Frontal cortex (tissue), 4 donors: ENCODE measurements around the gene ZNF525. TPM values are rescaled to one million over a fixed set of nuclear protein-coding genes. Genes with fewer than 3 reads are reported as not detected.
A peak's percentile ranks its signal among the peaks of the same experiment; 100 is the strongest.
"Not testable (repeated sequence)": the region's sequence is repeated elsewhere in the genome, so short reads cannot be mapped to it uniquely, and the experiment has no call there.

Experiments used
- DNase-seq, 2 donors: peaks; one replicate each; pipeline ENCODE4 v3.0.0; 2012; ENCODE audit warnings: low spot score in 2 of 2
- FAIRE-seq: peaks from 2 replicates; lab custom pipeline; 2012; peaks lifted over from hg19 to GRCh38; lab: Jason Lieb, UNC
- small RNA-seq: library from RNA; depleted of rRNA; stranded (forward); fragments of <200 nt; gene quantifications from one replicate; pipeline ENCODE3, GENCODE V24; 2014
- total RNA-seq: library from RNA; depleted of rRNA; stranded (reverse); fragments of >200 nt; gene quantifications from one replicate; pipeline ENCODE4 v1.2.3, GENCODE V29; 2014
- donor health status: control.
- donor health status: control.
- donor health status: control.

Gene ZNF525
- total RNA-seq, 1 donor from 2014 or later = 37.5 TPM

DNA sequence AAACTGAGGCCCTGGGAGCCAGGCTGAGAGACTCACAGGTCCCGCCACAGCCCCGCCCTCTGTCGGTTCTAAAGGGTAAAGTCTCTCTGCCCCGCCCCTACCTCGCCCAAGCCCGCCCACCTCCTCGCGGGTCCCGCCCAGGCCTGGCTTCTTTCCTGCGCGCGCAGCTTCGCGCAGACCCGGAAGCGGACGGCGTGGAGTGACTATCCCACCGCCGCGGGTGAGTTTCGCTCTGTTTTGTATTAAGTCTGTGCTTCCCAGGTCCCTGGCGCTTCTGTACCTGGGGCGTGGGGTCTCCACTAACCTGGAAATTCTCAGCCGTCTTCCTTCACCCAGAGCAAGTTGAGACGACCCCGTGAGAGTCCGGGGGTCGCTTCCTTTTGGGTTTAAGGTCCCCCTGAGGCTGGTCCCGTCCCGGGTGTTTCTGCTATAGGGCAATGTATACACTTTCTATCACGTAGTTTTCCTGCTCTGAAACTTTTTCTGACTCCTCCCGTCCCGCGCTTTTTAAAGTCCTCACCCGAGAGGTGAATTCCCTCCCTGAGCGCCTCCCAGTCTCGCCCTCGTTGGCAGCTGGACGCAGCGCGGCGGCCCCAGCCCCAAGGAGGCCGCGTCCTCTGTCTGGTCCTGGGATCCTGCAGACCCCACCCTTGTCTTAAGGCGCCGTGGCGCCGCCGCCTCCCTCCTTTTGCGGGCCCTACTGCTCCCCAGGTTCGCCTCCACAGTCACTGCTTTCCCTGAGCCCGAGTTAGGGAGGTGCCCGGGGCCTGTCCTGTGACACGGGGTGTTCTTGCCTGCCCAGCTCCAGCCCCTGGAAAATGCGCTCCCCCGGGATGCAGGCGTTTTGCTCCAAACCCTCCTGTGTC is 29.7 kb downstream of the ZNF525 start, which contains the start of gene ZNF765:
Gene ZNF765 (plus strand): TSS at position 176 of the 866 bp plus-strand sequence. CDS start 2,867 bp downstream, outside the sequence.
- FAIRE-seq (no peak), DNase-seq (peak; percentile 85 to 89)

DNA sequence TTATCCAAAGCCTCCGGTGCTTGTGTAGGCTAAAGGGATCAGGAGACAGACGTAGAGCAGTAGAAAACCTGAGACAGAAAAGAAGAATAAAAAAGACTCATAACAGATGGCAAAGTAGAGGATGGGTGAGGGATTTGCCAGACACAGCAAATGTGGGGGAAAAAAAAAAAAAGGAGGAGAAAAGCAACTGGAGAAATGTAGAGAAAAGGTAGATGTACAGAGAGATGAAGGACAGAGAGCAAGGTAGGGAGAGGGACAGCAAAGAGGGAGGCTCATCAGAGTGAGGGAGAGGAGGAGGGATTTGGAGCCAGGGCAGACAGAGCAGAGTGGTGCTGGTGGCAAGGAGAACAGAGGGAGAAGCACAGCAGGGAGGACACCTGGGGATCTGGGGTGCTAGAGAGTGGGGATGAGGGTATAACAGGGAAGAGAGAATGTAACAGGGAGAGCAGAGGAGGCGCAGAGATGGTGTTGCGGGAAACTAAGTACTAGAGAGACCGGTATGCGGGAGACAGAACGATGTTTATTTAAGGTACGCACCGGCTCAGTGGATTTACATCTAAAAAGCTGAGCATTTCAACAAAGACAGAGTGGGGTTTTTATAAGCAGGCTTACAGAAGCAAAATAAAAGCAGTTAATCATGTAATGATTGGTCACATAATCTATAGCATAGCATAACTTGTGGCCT is 30.5 kb downstream of the ZNF525 start:
- not testable (repeated sequence) for FAIRE-seq, DNase-seq

DNA sequence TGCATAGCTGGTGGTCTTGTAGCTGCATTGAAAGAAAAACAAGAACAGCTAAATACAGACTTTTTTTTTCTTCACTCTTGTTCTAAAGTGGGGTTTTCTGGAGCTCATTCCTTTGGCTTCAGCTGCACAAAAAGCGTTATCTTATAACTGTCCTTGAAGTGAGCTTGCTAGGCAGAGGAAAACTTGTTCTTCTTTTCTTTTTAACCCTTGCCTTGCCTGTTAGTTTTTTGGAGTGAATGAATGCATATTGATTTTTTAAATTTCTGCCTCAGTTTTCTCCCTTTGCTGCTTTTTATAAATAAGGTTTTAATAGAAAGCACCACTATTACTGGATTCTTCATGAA is 31.0 kb downstream of the ZNF525 start:
- DNase-seq (no peak), FAIRE-seq (no peak)

DNA sequence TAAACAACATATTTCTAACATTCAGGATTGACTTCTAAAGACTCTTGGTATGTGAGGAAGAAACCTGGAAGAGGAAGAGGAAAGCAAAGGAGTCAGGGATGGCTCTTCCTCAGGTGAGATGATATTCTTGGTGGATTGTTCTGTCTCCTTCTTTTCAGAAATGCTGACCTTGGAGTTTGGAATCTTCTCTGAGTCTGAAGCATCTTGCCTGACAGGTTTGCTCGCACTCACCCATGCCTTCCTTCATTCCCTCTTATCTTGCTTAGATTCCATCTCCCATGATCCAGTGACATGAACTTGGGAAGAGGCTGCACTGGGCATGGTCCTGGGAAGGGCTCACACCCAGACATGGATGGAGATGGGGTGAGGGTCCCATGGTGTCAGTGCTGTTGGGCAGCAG is 32.4 kb downstream of the ZNF525 start:
- not testable (repeated sequence) for FAIRE-seq

DNA sequence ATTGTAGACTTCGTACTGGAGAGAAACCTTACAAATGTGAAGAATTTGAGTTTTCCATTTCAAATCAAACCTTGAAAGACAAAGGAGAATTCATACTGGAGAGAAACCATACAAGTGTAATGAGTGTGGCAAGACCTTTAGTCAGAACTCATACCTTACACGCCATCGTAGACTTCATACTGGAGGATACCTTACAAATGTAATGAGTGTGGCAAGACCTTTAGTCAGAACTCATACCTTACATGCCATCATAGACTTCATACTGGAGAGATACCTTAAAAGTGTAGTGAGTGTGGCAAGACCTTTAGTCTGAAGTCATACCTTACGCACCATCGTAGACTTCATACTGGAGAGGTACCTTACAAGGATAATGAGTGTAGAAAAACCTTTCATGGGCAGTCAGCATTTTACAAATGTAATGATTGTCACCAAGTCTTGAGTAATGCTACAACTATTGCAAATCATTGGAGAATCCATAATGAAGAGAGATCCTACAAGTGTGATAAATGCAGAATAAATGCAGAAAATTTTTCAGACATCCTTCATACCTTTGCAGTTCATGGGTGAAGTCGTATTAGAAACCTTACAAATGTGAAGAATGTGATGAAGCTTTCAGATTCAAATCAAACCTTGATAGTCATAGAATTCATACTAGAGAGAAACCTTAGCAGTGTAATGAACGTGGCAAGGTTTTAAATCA is 44.1 kb downstream of the ZNF525 start:
- FAIRE-seq (no peak), DNase-seq (no peak)

More for the DNA sequence above, 32.4 kb downstream of the ZNF525 start:
- DNase-seq = not testable (repeated sequence)

DNA sequence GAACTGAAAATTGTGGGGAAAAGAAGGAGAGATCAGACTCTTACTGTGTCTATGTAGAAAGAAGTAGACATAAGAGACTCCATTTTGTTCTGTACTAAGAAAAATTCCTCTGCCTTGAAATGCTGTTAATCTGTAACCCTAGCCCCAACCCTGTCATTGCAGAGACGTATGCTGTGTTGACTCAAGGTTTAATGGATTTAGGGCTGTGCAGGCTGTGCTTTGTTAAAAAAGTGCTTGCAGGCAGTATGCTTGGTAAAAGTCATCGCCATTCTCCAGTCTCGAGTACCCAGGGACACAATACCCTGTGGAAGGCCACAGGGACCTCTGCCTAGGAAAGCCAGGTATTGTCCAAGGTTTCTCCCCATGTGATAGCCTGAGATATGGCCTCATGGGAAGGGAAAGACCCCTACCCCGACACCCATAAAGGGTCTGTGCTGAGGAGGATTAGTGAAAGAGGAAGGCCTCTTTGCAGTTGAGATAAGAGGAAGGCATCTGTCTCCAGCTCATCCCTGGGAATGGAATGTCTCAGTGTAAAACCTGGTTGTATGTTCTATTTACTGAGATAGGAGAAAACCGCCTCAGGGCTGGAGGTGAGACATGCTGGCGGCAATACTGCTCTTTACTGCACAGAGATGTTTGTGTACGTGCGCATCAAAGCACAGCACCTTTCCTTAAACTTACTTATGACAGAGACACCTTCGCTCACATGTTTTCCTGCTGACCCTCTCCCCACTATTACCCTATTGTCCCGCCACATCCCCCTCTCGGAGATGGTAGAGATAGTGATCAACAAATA is 55.2 kb downstream of the ZNF525 start:
- not testable (repeated sequence) for DNase-seq, FAIRE-seq

DNA sequence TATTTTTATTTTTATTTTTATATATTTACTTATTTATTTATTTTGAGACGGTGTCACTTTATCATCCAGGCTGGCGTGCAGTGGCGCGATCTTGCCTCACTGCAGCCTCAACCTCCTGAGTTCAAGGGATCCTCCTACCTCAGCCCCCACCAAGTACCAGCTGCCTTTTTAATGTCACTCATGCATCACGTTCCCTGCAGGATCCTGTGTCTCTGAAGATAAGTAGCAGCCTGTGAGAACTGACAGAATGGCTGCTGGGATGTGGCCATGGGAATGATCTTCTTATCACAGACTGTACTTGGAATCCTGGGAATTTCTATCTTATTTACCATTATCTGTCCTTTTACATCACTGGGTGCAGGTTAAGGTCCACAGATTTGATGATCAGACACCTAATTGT is 57.0 kb downstream of the ZNF525 start:
- FAIRE-seq (no peak), DNase-seq (no peak)

DNA sequence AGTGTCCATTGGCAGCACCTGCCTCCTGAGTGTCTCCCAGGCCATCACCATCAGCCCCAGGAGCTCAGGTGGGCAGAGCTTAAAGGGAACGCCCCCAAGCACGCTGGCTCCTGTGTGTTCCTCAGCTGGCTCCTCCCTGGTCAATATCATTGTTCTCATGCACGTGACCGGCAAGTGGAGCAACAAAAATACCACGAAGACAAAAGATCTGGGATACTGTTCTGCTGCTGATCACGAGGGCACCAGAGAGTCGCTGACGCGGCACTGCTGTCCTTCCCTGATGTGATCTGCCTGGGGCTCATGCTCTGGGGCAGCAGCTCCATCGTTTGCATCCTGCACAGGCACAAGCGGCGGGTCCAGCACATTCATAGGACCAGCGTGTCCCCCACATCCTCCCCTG is 57.6 kb downstream of the ZNF525 start:
- FAIRE-seq, DNase-seq: not testable (repeated sequence)

DNA sequence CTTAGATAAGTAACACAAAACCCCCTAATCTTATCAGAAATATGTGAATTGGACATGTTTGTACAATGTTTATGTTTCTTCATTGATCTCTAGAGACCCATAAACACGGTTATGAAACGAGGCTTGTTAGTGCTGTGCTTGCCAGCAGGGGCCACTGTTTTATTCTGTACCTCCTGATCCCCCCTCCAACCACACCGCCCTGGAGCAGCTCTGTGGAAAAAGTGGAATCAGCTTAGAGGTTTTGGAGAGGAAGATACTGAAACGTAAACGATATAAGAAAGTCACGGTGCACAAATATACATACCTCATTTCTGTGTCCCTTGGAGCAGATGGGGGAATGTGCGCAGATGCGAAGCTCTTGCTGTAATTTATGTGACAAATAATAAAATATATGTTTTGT is 58.2 kb downstream of the ZNF525 start:
- DNase-seq = peak in 1 of 2 donors; percentile 6
- not testable (repeated sequence) for FAIRE-seq

DNA sequence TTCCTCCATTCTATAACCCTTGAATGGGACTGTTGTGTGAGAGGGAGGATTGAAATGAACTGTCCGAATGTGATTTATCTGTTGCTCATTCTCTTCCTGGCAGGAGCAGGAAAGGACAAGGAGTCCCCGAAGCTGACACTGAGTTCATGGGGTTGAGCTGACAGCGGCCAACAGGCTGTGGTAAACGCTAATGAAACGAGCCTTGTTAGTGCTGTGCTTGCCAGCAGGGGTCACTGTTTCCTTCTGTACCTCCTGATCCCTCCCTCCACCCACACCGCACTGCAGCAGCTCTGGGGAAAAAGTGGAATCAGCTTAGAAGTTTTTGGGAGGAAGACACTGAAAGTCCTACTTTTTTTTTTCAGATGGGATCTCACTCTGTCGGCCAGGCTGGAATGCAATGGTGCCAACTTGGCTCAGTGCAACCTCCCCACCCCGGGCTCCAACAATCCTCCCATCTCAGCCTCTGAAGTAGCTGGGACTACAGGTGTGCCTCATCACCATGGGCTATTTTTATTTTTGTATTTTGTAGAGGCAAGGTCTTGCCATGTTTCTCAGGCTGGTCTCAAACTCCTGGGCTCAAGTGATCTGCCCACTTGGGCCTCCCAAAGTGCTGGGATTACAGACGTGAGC is 59.6 kb downstream of the ZNF525 start:
- DNase-seq (peak; percentile 41 to 60), FAIRE-seq (no peak)

DNA sequence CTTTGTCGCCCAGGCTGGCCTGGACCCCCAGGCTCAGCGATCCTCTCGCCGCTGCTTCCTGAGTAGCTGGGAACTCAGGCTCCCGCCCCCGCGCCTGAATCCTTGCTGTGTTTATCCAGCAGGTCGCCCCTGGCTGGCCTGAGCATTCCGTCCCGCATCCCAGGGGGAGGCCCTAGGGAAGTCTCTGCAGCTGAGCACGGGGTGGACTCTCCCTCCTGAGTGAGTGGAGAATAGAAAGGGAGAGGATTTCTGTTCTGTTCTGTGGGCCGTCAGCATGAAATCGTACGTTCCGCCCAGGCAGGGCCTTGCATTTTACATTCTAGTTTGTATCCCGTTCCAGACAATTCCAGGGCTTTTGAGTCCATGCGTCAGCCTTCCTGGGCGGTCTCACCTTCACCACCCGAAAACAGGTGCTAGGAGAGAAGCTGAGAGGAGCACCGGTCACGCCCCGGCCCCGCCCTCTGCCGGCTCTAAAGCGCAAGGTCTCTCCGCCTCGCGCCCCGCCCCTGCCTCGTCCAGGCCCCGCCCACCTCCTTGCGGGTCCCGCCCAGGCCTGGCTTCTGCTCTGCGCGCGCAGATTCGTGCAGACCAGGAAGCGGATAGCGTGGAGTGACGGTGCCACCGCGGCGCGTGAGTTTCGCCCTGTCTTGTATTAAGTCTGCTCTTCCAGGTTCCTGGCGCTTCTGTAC is 66.0 kb downstream of the ZNF525 start, which contains the start of gene ZNF761:
Gene ZNF761 (plus strand): TSS at position 586 of the 689 bp plus-strand sequence. CDS start 15,285 bp downstream, outside the sequence.
- no peak for FAIRE-seq
- DNase-seq = peak; percentile 74 to 87

DNA sequence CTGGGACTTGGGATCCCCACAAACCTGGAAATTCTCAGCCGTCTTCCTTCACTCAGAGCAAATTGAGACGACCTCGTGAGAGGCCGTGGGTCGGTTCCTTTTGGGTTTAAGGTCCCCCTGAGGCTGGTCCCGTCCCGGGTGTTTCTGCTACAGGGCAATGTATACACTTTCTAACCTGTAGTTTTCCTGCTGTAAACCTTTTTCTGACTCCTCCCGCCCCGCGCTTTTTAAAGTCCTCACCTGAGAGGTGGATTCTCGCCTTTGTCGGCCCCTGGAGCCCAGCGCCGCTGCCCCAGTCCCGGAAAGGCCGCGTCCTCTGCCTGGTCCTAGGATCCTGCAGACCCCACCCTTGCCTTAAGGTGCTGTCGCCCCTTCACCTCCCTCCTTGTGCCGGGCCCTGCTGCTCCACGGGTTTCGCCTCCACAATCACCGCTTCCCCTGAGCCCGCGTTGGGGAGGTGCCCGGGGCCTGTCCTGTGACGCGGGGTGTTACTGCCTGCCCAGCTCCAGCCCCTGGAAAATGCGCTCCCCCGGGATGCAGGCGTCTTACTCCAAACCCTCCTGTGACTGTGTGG is 66.7 kb downstream of the ZNF525 start:
- DNase-seq (peak in 1 of 2 donors; percentile 7), FAIRE-seq (no peak)

Small RNAs within 50 kb of the gene (small RNA-seq; reads per million reads assigned to genes)
- gene RPL39P36 = not detected

Other genes starting within 250 kb of the ZNF525 start
- gene ZNF415, start 232.8 kb upstream of the ZNF525 start, total RNA-seq = 23.6 TPM
- gene ZNF347, start 206.7 kb upstream of the ZNF525 start, total RNA-seq = 24.5 TPM
- 6.1 TPM for gene ZNF665, start 172.3 kb upstream of the ZNF525 start, total RNA-seq
- 35.5 TPM for gene ZNF677, start 110.8 kb upstream of the ZNF525 start, total RNA-seq
- gene VN1R2, start 107.4 kb upstream of the ZNF525 start, total RNA-seq = not detected
- not detected for gene VN1R4, start 98.0 kb upstream of the ZNF525 start, total RNA-seq
- 23.6 TPM for gene ZNF845, start 32.0 kb upstream of the ZNF525 start, total RNA-seq
- gene ZNF765, start 29.4 kb downstream of the ZNF525 start, total RNA-seq = 24.1 TPM
- 18.8 TPM for gene ZNF761, start 66.3 kb downstream of the ZNF525 start, total RNA-seq
- gene ZNF813, start 102.0 kb downstream of the ZNF525 start, total RNA-seq = 8.6 TPM
- gene ZNF331, start 172.4 kb downstream of the ZNF525 start, total RNA-seq = 14.7 TPM